H1 (cell line): ENCODE results near the gene ZDHHC3. TPM values are rescaled to one million over a fixed set of nuclear protein-coding genes. Genes with fewer than 3 reads are reported as not detected.

Source experiments
- CTCF ChIA-PET: fragments of 300-600 bp; sonication (Branson Sonifier 250); formaldehyde crosslinking; loops from one replicate; lab custom pipeline; 2021; ENCODE audit not compliant: partially characterized antibody; lab: Charles Lee
- POLR2A ChIA-PET: fragments of 300-600 bp; sonication (Branson Sonifier 250); formaldehyde crosslinking; loops from one replicate; lab custom pipeline; 2021; ENCODE audit warnings: inconsistent platforms; ENCODE audit not compliant: partially characterized antibody; lab: Charles Lee
- DNase-seq, 2 experiments: peaks; one replicate each; pipeline versions ENCODE4 v3.0.0 to v3.0.0-alpha.2; 2010 to 2022; ENCODE audit warnings: low spot score in 2 of 2, low read depth in 1 of 2, mixed read lengths in 1 of 2
- FAIRE-seq: peaks from 2 replicates; lab custom pipeline; 2011; peaks lifted over from hg19 to GRCh38; lab: Jason Lieb, UNC
- H2AFZ ChIP-seq: 2 replicates; pipeline ENCODE4 v1.8.1; 2012; ENCODE audit warnings: low read length, inconsistent platforms
- H2AK5ac ChIP-seq: 2 replicates; pipeline ENCODE4 v1.6.1; 2013; ENCODE audit warnings: low read depth, low read length
- H2BK120ac ChIP-seq: replicated peaks from 2 replicates; pipeline ENCODE3; 2013; ENCODE audit warnings: low read depth, low read length, inconsistent platforms
- H2BK12ac ChIP-seq: 2 replicates; pipeline ENCODE4 v1.6.1; 2013; ENCODE audit warnings: low read depth, low read length
- H2BK15ac ChIP-seq: 2 replicates; pipeline ENCODE4 v1.6.1; 2013; ENCODE audit warnings: low read length
- H2BK20ac ChIP-seq: 2 replicates; pipeline ENCODE4 v1.6.1; 2013; ENCODE audit warnings: low read length
- H2BK5ac ChIP-seq: 2 replicates; pipeline ENCODE4 v1.6.1; 2013; ENCODE audit warnings: low read depth, low read length
- H3K14ac ChIP-seq: 2 replicates; pipeline ENCODE4 v1.6.1; 2013; ENCODE audit warnings: inconsistent platforms; ENCODE audit not compliant: insufficient read length
- H3K18ac ChIP-seq: 2 replicates; pipeline ENCODE4 v1.6.1; 2013; ENCODE audit warnings: low read length; ENCODE audit errors: extremely low read depth
- H3K23ac ChIP-seq: 2 replicates; pipeline ENCODE4 v1.6.1; 2013; ENCODE audit warnings: inconsistent platforms; ENCODE audit not compliant: insufficient read length
- H3K23me2 ChIP-seq: 2 replicates; pipeline ENCODE4 v1.6.1; 2013; ENCODE audit warnings: low read depth, low read length
- H3K27ac ChIP-seq: 2 replicates; pipeline ENCODE4 v1.6.1; 2011; ENCODE audit warnings: low read depth, low read length, inconsistent platforms
- H3K27me3 ChIP-seq, 4 experiments: replicated peaks in 1 of 4; 1 replicate in 1 of 4; 2 replicates in 3 of 4; pipeline versions ENCODE4 v1.6.1 to v1.8.1; 2011 to 2013; ENCODE audit warnings: low read length in 3 of 4, mild to moderate bottlenecking in 3 of 4, inconsistent platforms in 2 of 4, mixed read lengths in 2 of 4, moderate library complexity in 1 of 4; ENCODE audit not compliant: control insufficient read depth in 3 of 4, insufficient read depth in 3 of 4; ENCODE audit errors: extremely low read depth in 1 of 4
- H3K36me3 ChIP-seq, 4 experiments: 2 replicates each; pipeline versions ENCODE4 v1.6.1 to v1.8.1; 2011 to 2013; ENCODE audit warnings: mild to moderate bottlenecking in 4 of 4, low read length in 3 of 4, moderate library complexity in 2 of 4, control low read depth in 1 of 4, inconsistent platforms in 1 of 4; ENCODE audit not compliant: insufficient read depth in 4 of 4, control insufficient read depth in 2 of 4
- H3K4ac ChIP-seq: replicated peaks from 2 replicates; pipeline ENCODE3; 2013; ENCODE audit warnings: low read length, low read depth, mixed read lengths, inconsistent platforms; ENCODE audit not compliant: insufficient read length
- H3K4me1 ChIP-seq, 4 experiments: replicated peaks in 1 of 4; 1 replicate in 1 of 4; 2 replicates in 3 of 4; pipeline versions ENCODE4 v1.6.1 to v1.8.1; 2011 to 2013; ENCODE audit warnings: low read length in 3 of 4, inconsistent platforms in 2 of 4, mixed read lengths in 1 of 4; ENCODE audit not compliant: insufficient read depth in 4 of 4, control insufficient read depth in 3 of 4
- H3K4me2 ChIP-seq, 2 experiments: 2 replicates each; pipeline versions ENCODE4 v1.6.1 to v1.8.1; 2011 to 2013; ENCODE audit warnings: low read depth in 2 of 2, low read length in 2 of 2, control low read depth in 1 of 2, inconsistent platforms in 1 of 2, mild to moderate bottlenecking in 1 of 2; ENCODE audit not compliant: insufficient read depth in 1 of 2
- H3K4me3 ChIP-seq, 4 experiments: fragments of 200-600, 300-600 bp in 1 of 4; sonication (generic), shearing (Covaris generic), sonication (Bioruptor Twin) in 1 of 4; 2 replicates each; pipeline versions ENCODE4 v1.5.1 to v1.8.1; 2011 to 2016; ENCODE audit warnings: low read length in 4 of 4, low read depth in 3 of 4, control low read depth in 2 of 4, inconsistent platforms in 2 of 4, mild to moderate bottlenecking in 2 of 4, mixed read lengths in 1 of 4, moderate library complexity in 1 of 4; ENCODE audit not compliant: insufficient read depth in 2 of 4; ENCODE audit errors: extremely low read depth in 1 of 4
- H3K56ac ChIP-seq: replicated peaks from 2 replicates; pipeline ENCODE3; 2013; ENCODE audit warnings: low read depth, mild to moderate bottlenecking, mixed read lengths, low read length, inconsistent platforms; ENCODE audit not compliant: insufficient read length
- H3K79me1 ChIP-seq: 2 replicates; pipeline ENCODE4 v1.6.1; 2013; ENCODE audit warnings: low read depth, low read length, control low read depth
- H3K79me2 ChIP-seq, 2 experiments: 2 replicates each; pipeline versions ENCODE4 v1.6.1 to v1.8.1; 2012 to 2013; ENCODE audit warnings: low read length in 2 of 2, mild to moderate bottlenecking in 2 of 2, inconsistent platforms in 1 of 2; ENCODE audit not compliant: insufficient read depth in 2 of 2, control insufficient read depth in 1 of 2
- H3K9ac ChIP-seq, 4 experiments: replicated peaks in 1 of 4; 1 replicate in 1 of 4; 2 replicates in 3 of 4; pipeline versions ENCODE4 v1.6.1 to v1.8.1; 2011 to 2013; ENCODE audit warnings: low read depth in 3 of 4, low read length in 3 of 4, control low read depth in 2 of 4, mild to moderate bottlenecking in 2 of 4, moderate library complexity in 2 of 4, inconsistent platforms in 1 of 4; ENCODE audit errors: extremely low read depth in 1 of 4
- H3K9me3 ChIP-seq, 2 experiments: 2 replicates each; pipeline versions ENCODE4 v1.6.1 to v1.8.1; 2012 to 2013; ENCODE audit warnings: mild to moderate bottlenecking in 2 of 2, moderate library complexity in 2 of 2, control low read depth in 1 of 2, inconsistent platforms in 1 of 2, low read depth in 1 of 2, low read length in 1 of 2, mixed read lengths in 1 of 2; ENCODE audit not compliant: insufficient read depth in 2 of 2
- H4K20me1 ChIP-seq, 2 experiments: replicated peaks in 1 of 2; 2 replicates each; pipeline versions ENCODE3 to v1.8.1; 2011 to 2013; ENCODE audit warnings: inconsistent platforms in 2 of 2, low read length in 2 of 2, mild to moderate bottlenecking in 1 of 2; ENCODE audit not compliant: insufficient read depth in 2 of 2, control insufficient read depth in 1 of 2
- H4K5ac ChIP-seq: 2 replicates; pipeline ENCODE4 v1.6.1; 2013; ENCODE audit warnings: low read length, low read depth, mixed read lengths, inconsistent platforms; ENCODE audit not compliant: insufficient read length
- H4K8ac ChIP-seq: 2 replicates; pipeline ENCODE4 v1.8.0; 2013; ENCODE audit warnings: mild to moderate bottlenecking, moderate library complexity, low read length, inconsistent platforms; ENCODE audit not compliant: insufficient read depth; ENCODE audit errors: extremely low read depth
- H4K91ac ChIP-seq: replicated peaks from 2 replicates; pipeline ENCODE3; 2013; ENCODE audit warnings: low read length, mixed read lengths, inconsistent platforms; ENCODE audit not compliant: insufficient read length
- BACH1 ChIP-seq: IDR thresholded peaks from 2 replicates; pipeline ENCODE4 v1.6.1; 2012; ENCODE audit warnings: low read length, improper control_type of control experiment
- CBX8 ChIP-seq: fragments of 300-800, 300-1000 bp; sonication (generic); IDR thresholded peaks from 2 replicates; pipeline ENCODE4 v1.7.1; 2016; ENCODE audit warnings: low read depth, low read length, borderline replicate concordance
- NANOG ChIP-seq: IDR thresholded peaks from 2 replicates; pipeline ENCODE4 v1.6.1; 2011; ENCODE audit warnings: low read length, low read depth, mild to moderate bottlenecking, inconsistent platforms; ENCODE audit not compliant: insufficient read depth, poor library complexity, severe bottlenecking
- SUZ12 ChIP-seq: fragments of 200-600 bp; sonication (generic); IDR thresholded peaks from 2 replicates; pipeline ENCODE4 v1.6.1; 2012; ENCODE audit warnings: mild to moderate bottlenecking, inconsistent platforms, low read length, moderate library complexity, mixed read lengths
- WGBS, 2 experiments: shearing (Covaris generic) in 1 of 2; methylation state at CpG; one replicate each; pipeline versions ENCODE4 v1.1.6 to v1.1.7; 2013 to 2015; ENCODE audit warnings: low lambda C conversion rate in 2 of 2, mixed read lengths in 2 of 2, inconsistent platforms in 1 of 2, low coverage in 1 of 2, missing lambda C conversion rate in 1 of 2; ENCODE audit not compliant: insufficient replicate concordance in 2 of 2, insufficient coverage in 1 of 2, insufficient read length in 1 of 2; ENCODE audit errors: extremely low coverage in 1 of 2, missing lambda C conversion rate in 1 of 2; 5-methylcytosine and 5-hydroxymethylcytosine counted together
- polyA plus RNA-seq, 7 experiments: library from polyadenylated mRNA; depleted of rRNA in 3 of 7; stranded (reverse) in 5 of 7; unstranded in 2 of 7; fragments of >200 nt in 5 of 7; fragments of 200-250 nt in 2 of 7; gene quantifications; 1 replicate in 5 of 7; 2 replicates in 1 of 7; 4 replicates in 1 of 7; pipeline versions ENCODE4 v1.2.1 to v1.2.3, GENCODE V29; 2011 to 2013; ENCODE audit warnings: missing spikeins in 2 of 7, mixed read lengths in 2 of 7
- total RNA-seq: library from RNA; stranded (reverse); fragmentation: NEBNext Ultra II Directional; extraction: Animal tissue kit (Norgen Biotek cat#: 25700); gene quantifications from 2 replicates; pipeline ENCODE4 v1.2.1, GENCODE V29; 2021

The ZDHHC3 gene
- total and polyA plus RNA-seq, 2 of the 8 experiments (the other 6 are each of a cell fraction or from before 2014, with no cell fraction given): 77.4 to 88.7 TPM

DNA sequence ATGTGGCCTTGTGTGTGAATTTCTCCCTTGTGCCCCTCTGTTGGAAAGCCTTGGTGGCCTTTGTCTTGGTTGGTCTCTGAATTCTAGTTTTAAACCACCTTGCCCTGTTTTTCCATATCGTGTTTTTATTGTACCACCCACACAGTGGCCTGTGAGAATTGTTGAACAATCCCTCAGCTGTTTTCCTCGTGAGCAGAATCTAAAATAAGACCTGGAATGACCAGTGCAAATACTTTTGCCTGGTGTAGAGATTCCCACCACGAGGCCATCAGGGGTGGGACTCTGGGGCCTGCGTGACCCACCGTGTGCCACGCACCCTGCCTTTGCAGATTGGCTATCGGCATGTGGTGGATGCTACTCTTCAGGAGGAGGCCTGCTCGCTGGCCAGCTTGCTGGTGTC lies 31.1 kb upstream of the ZDHHC3 start:
- H3K9ac ChIP-seq: no peak overlapping the region
- H3K36me3 ChIP-seq: peaks cover 13 to 68% (median 57%) of the 10 kb centered on the region in 4 experiments
- H3K4me2 ChIP-seq: no peak overlapping the region
- no peak overlapping the region for H2AK5ac ChIP-seq
- H2BK20ac ChIP-seq: no peak overlapping the region
- no peak overlapping the region for H3K4ac ChIP-seq
- DNase-seq: no peak
- H3K79me2 ChIP-seq: no peaks in the 10 kb centered on the region
- H2BK12ac ChIP-seq: no peak overlapping the region
- 87% methylated on average over 8 of the region's 8 CpGs; no CpG with 5 or more reads in 1 of the 2 experiments for WGBS, 2 experiments
- no peak overlapping the region for H3K27ac ChIP-seq
- H3K4me3 ChIP-seq: no peak overlapping the region
- H3K14ac ChIP-seq: no peak overlapping the region
- no peak overlapping the region for H4K8ac ChIP-seq
- H2BK15ac ChIP-seq: no peak overlapping the region
- H4K20me1 ChIP-seq: peaks cover 0 to 4% of the 10 kb centered on the region in 2 experiments
- H4K5ac ChIP-seq: no peak overlapping the region
- no peak overlapping the region for H3K18ac ChIP-seq
- no peaks in the 10 kb centered on the region for H3K27me3 ChIP-seq
- H2BK120ac ChIP-seq: no peak overlapping the region
- H3K23me2 ChIP-seq: no peaks in the 10 kb centered on the region
- peaks cover 4 to 11% of the 10 kb centered on the region in 2 experiments; a peak in 3 of 4 replicates for H3K9me3 ChIP-seq
- H3K56ac ChIP-seq: no peak overlapping the region
- ChIA-PET POLR2A (no interaction called here), CTCF (interaction anchor here (0.6 to 1.3 kb wide), 2 partner anchors 13 to 946 kb away, joined by 3 read pairs; no protein-coding TSS in a partner anchor)
- no peak overlapping the region for H4K91ac ChIP-seq
- no peak overlapping the region for H2BK5ac ChIP-seq
- H2AFZ ChIP-seq: no peak overlapping the region
- FAIRE-seq: no peak
- no peaks in the 10 kb centered on the region for H3K79me1 ChIP-seq
- no peaks in the 10 kb centered on the region for H3K4me1 ChIP-seq
- H3K23ac ChIP-seq: no peak overlapping the region
- no peak for TF ChIP-seq NANOG
- TF ChIP-seq SUZ12: no peak
- no peak for TF ChIP-seq BACH1
- TF ChIP-seq CBX8: no peak
